SK-N-SH (cell line): ENCODE measurements around the gene FLYWCH2. TPM values are rescaled to one million over a fixed set of nuclear protein-coding genes. Genes with fewer than 3 reads are reported as not detected.

Experiments
- CTCF ChIA-PET: fragments of 300-600, 350-600 bp; formaldehyde crosslinking; extraction: SDS; loops from one replicate; lab custom pipeline; 2021; lab: Yijun Ruan, JAX
- POLR2A ChIA-PET: fragments of 350-600 bp; sonication (Branson Sonifier 250); formaldehyde crosslinking; extraction: SDS; loops from one replicate; lab custom pipeline; 2020; ENCODE audit warnings: antibody characterized with exemption, inconsistent platforms; lab: Yijun Ruan, JAX
- DNase-seq: peaks from one replicate; pipeline ENCODE4 v3.0.0; 2012
- H2AFZ ChIP-seq: fragments of 200-600 bp; sonication (generic); 2 replicates; pipeline ENCODE4 v1.8.1; 2016; ENCODE audit warnings: antibody characterized with exemption, mild to moderate bottlenecking, low read depth
- H3F3A ChIP-seq: fragments of 200-600 bp; sonication (generic); replicated peaks from 2 replicates; pipeline ENCODE3; 2016; ENCODE audit warnings: antibody characterized with exemption, mild to moderate bottlenecking; ENCODE audit not compliant: insufficient read depth
- H3K27ac ChIP-seq, 2 experiments: fragments of 200-500 bp in 1 of 2; fragments of 200-600 bp in 1 of 2; sonication (Bioruptor generic) in 1 of 2; sonication (generic), shearing (Covaris generic) in 1 of 2; 2 replicates each; pipeline versions ENCODE4 v1.5.1 to v1.6.1; 2014 to 2016; ENCODE audit warnings: low read depth in 2 of 2, inconsistent platforms in 1 of 2, low read length in 1 of 2, mild to moderate bottlenecking in 1 of 2, mixed read lengths in 1 of 2
- H3K27me3 ChIP-seq: fragments of 200-600 bp; sonication (generic), shearing (Covaris generic); 2 replicates; pipeline ENCODE4 v1.6.1; 2016; ENCODE audit warnings: mixed run types; ENCODE audit not compliant: insufficient read depth
- H3K36me3 ChIP-seq, 2 experiments: fragments of 200-500 bp in 1 of 2; fragments of 200-600 bp in 1 of 2; sonication (Bioruptor generic) in 1 of 2; sonication (generic) in 1 of 2; replicated peaks in 1 of 2; 2 replicates each; pipeline versions ENCODE3 to v1.5.1; 2014 to 2016; ENCODE audit warnings: low read length in 1 of 2, mild to moderate bottlenecking in 1 of 2; ENCODE audit not compliant: insufficient read depth in 2 of 2, control insufficient read depth in 1 of 2
- H3K4me1 ChIP-seq, 2 experiments: fragments of 200-500 bp in 1 of 2; fragments of 200-600 bp in 1 of 2; sonication (Bioruptor generic) in 1 of 2; sonication (generic), shearing (Covaris generic) in 1 of 2; 2 replicates each; pipeline versions ENCODE4 v1.5.1 to v1.6.1; 2014 to 2016; ENCODE audit warnings: low read depth in 1 of 2, low read length in 1 of 2, mixed run types in 1 of 2; ENCODE audit not compliant: insufficient read depth in 2 of 2, control insufficient read depth in 1 of 2
- H3K4me2 ChIP-seq: fragments of 200-600 bp; sonication (generic), shearing (Covaris generic); 2 replicates; pipeline ENCODE4 v1.6.1; 2017; ENCODE audit warnings: mixed run types
- H3K4me3 ChIP-seq, 2 experiments: fragments of 200-500 bp in 1 of 2; fragments of 200-600 bp in 1 of 2; sonication (Bioruptor generic) in 1 of 2; sonication (generic), shearing (Covaris generic) in 1 of 2; 2 replicates each; pipeline versions ENCODE4 v1.5.1 to v1.8.1; 2014 to 2016; ENCODE audit warnings: low read depth in 2 of 2, inconsistent platforms in 1 of 2, low read length in 1 of 2, mild to moderate bottlenecking in 1 of 2, mixed read lengths in 1 of 2, moderate library complexity in 1 of 2
- H3K79me2 ChIP-seq: fragments of 200-600 bp; sonication (generic); 2 replicates; pipeline ENCODE4 v1.8.1; 2017; ENCODE audit warnings: mild to moderate bottlenecking; ENCODE audit not compliant: insufficient read depth
- H3K9ac ChIP-seq: fragments of 200-600 bp; sonication (generic); 2 replicates; pipeline ENCODE4 v1.6.1; 2017; ENCODE audit warnings: mixed run types
- H3K9me2 ChIP-seq: fragments of 200-600 bp; sonication (generic); 2 replicates; pipeline ENCODE4 v1.6.1; 2017; ENCODE audit warnings: mixed run types
- H3K9me3 ChIP-seq: fragments of 200-600 bp; sonication (generic); 2 replicates; pipeline ENCODE4 v1.6.1; 2017; ENCODE audit warnings: mixed run types, mild to moderate bottlenecking, moderate library complexity
- H4K20me1 ChIP-seq: fragments of 200-600 bp; sonication (generic); 2 replicates; pipeline ENCODE4 v1.6.1; 2017; ENCODE audit warnings: mild to moderate bottlenecking, mixed run types; ENCODE audit not compliant: insufficient read depth
- CTCF ChIP-seq: fragments of 200-600 bp; sonication (generic); IDR thresholded peaks from 2 replicates; pipeline ENCODE4 v1.6.1; 2017; ENCODE audit warnings: antibody characterized with exemption, mild to moderate bottlenecking, moderate library complexity
- EP300 ChIP-seq, 2 experiments: IDR thresholded peaks; 2 replicates each; pipeline versions ENCODE4 v1.4.0 to v1.6.1; 2012; ENCODE audit warnings: borderline replicate concordance in 1 of 2, low read depth in 1 of 2, low read length in 1 of 2
- MEF2A ChIP-seq: IDR thresholded peaks from 2 replicates; pipeline ENCODE4 v1.4.0; 2012; ENCODE audit warnings: low read depth, borderline replicate concordance
- MXI1 ChIP-seq: IDR thresholded peaks from 2 replicates; pipeline ENCODE4 v1.6.1; 2012; ENCODE audit warnings: mild to moderate bottlenecking, low read depth, low read length, improper control_type of control experiment
- NRF1 ChIP-seq: IDR thresholded peaks from 2 replicates; pipeline ENCODE4 v1.6.1; 2012; ENCODE audit warnings: low read depth, mild to moderate bottlenecking, low read length
- PBX3 ChIP-seq: IDR thresholded peaks from 2 replicates; pipeline ENCODE4; 2012
- POLR2AphosphoS5 ChIP-seq: IDR thresholded peaks from 2 replicates; pipeline ENCODE4 v1.6.1; 2012; ENCODE audit warnings: low read depth, low read length
- REST ChIP-seq: IDR thresholded peaks from 2 replicates; pipeline ENCODE4 v1.6.1; 2012; ENCODE audit warnings: mild to moderate bottlenecking, low read depth, low read length, moderate library complexity
- RXRA ChIP-seq: IDR thresholded peaks from 2 replicates; pipeline ENCODE4 v1.4.0; 2012; ENCODE audit warnings: low read depth, mild to moderate bottlenecking, borderline replicate concordance
- SIN3A ChIP-seq: IDR thresholded peaks from 2 replicates; pipeline ENCODE4 v1.6.1; 2012; ENCODE audit warnings: low read depth, mild to moderate bottlenecking, low read length, moderate library complexity, borderline replicate concordance
- USF1 ChIP-seq: IDR thresholded peaks from 2 replicates; pipeline ENCODE4 v1.4.0; 2012; ENCODE audit warnings: low read depth, borderline replicate concordance
- ZBTB33 ChIP-seq: IDR thresholded peaks from 2 replicates; pipeline ENCODE4 v1.4.0; 2012; ENCODE audit warnings: low read depth, borderline replicate concordance
- WGBS: methylation state at CpG from one replicate; pipeline ENCODE4 v1.1.6; 2017; ENCODE audit warnings: low lambda C conversion rate; 5-methylcytosine and 5-hydroxymethylcytosine counted together
- polyA plus RNA-seq, 3 experiments: library from polyadenylated mRNA; depleted of rRNA; stranded (reverse); fragments of >200 nt; gene quantifications; 2 replicates each; pipeline ENCODE4 v1.2.3, GENCODE V29; 2012

Gene FLYWCH2
- polyA plus RNA-seq, 1 of the 3 experiments (the other 2 are of a cell fraction), result 64.8 TPM

- TF ChIP-seq ZBTB33 (no peak), MEF2A (no peak), RXRA (no peak), EP300 (IDR thresholded peaks at IDR 0.05; ENCODE audit: borderline replicate concordance in 1 of 2, low read depth in 1 of 2, low read length in 1 of 2) (no peak), SIN3A (no peak)
Measured at GRCh38 chr16:2883458-2883908, 468 bp downstream of the FLYWCH2 start (continued).

- Histone ChIP-seq H3K4me1 (peaks cover 0 to 6% of the 10 kb centered on the region in 2 experiments; a peak in 1 of 4 replicates), H3F3A (peaks cover 17% of the 10 kb centered on the region), H3K9me2 (no peaks in the 10 kb centered on the region), H2AFZ (peak overlapping the region; percentile 79; the same call in 1 of the 2 replicates), H3K36me3 (peaks cover 0 to 7% of the 10 kb centered on the region in 2 experiments), H3K27ac (peak overlapping the region in 1 of 2 experiments; percentile 94; a peak in 3 of 4 replicates), H3K9ac (peak overlapping the region; percentile 86), H3K4me2 (peak overlapping the region; percentile 90), H3K27me3 (no peaks in the 10 kb centered on the region), H4K20me1 (no peaks in the 10 kb centered on the region), H3K4me3 (peak overlapping the region; percentile 73 to 84), H3K9me3 (no peaks in the 10 kb centered on the region), H3K79me2 (peaks cover 46% of the 10 kb centered on the region)
- 71% methylated on average over 18 of the region's 18 CpGs for WGBS
- TF ChIP-seq USF1, result no peak
- no peak for TF ChIP-seq NRF1
- TF ChIP-seq POLR2AphosphoS5, result no peak
- TF ChIP-seq MEF2A, result no peak
- no peak for TF ChIP-seq PBX3
- no peak for TF ChIP-seq MXI1
- peak; percentile 20 for DNase-seq
- POLR2A ChIA-PET, result interaction anchor here (1.9 to 2.8 kb wide), 3 partner anchors 16 to 28 kb away, joined by 9 to 13 read pairs (median 12); partner anchors contain the start of gene FLYWCH1
- CTCF ChIA-PET, result interaction anchor here (0.8 to 4.1 kb wide), 10 partner anchors 11 to 245 kb away, joined by 3 to 27 read pairs (median 4); no protein-coding TSS in a partner anchor
Measured at GRCh38 chr16:2884041-2884451, 1.0 kb downstream of the FLYWCH2 start.

GRCh38 chr16:2894231-2894630 lies 11.2 kb downstream of the FLYWCH2 start:
- no peak overlapping the region for H2AFZ ChIP-seq
- H3K36me3 ChIP-seq, result peaks cover 0 to 9% of the 10 kb centered on the region in 2 experiments
- no peaks in the 10 kb centered on the region for H3K27me3 ChIP-seq
- no peaks in the 10 kb centered on the region for H3K9me3 ChIP-seq
- no peaks in the 10 kb centered on the region for H3K9me2 ChIP-seq
- no peaks in the 10 kb centered on the region for H3F3A ChIP-seq
- H3K79me2 ChIP-seq, result peaks cover 11% of the 10 kb centered on the region
- DNase-seq, result no peak
- no peak overlapping the region for H3K27ac ChIP-seq
- 86% methylated on average over 21 of the region's 31 CpGs for WGBS
- H3K9ac ChIP-seq, result no peak overlapping the region
- no peak overlapping the region for H3K4me2 ChIP-seq
- TF ChIP-seq REST, result no peak
- TF ChIP-seq CTCF, result peak; percentile 7; the same call in 1 of the 2 replicates
- H4K20me1 ChIP-seq, result no peaks in the 10 kb centered on the region
- ChIA-PET CTCF (interaction anchor here (1.4 kb wide), 1 partner anchor 9 kb away, joined by 5 read pairs; no protein-coding TSS in a partner anchor), POLR2A (no interaction called here)
- no peak overlapping the region for H3K4me3 ChIP-seq
- H3K4me1 ChIP-seq, result no peaks in the 10 kb centered on the region; a peak in 1 of 4 replicates
